Right renal cortex interstitium (tissue), 3 donors: ENCODE results near the gene AHCY. TPM values are rescaled to one million over a fixed set of nuclear protein-coding genes. Genes with fewer than 3 reads are reported as not detected.
"Not testable (repeated sequence)": the region's sequence is repeated elsewhere in the genome, so short reads cannot be mapped to it uniquely, and the experiment has no call there.

Source experiments
- DNase-seq, 3 donors: peaks; one replicate each; pipeline ENCODE4 v3.0.0-alpha.2; 2013; ENCODE audit warnings: low read depth in 3 of 3, low spot score in 2 of 3
- polyA plus RNA-seq, 3 donors: library from polyadenylated mRNA; unstranded; fragments of 120-200 nt; gene quantifications; one replicate each; pipeline ENCODE4 v1.2.1, GENCODE V29; 2013; ENCODE audit not compliant: insufficient read length in 3 of 3

Gene AHCY
- polyA plus RNA-seq: 100 to 1,000 TPM; 184 to 202 (median 186) TPM

GRCh38 chr20:34302723-34303533 is at the start of gene AHCY:
Gene AHCY, minus strand, starts transcription at chr20:34303355. Its CDS starts 85 bp downstream, at chr20:34303270.
- peak; percentile 88 to 90 (median 90) for DNase-seq

- DNase-seq: no peak
Measured at GRCh38 chr20:34350095-34350494, 46.9 kb upstream of the AHCY start.

- DNase-seq: no peak
Measured at GRCh38 chr20:34347571-34347970, 44.4 kb upstream of the AHCY start.

GRCh38 chr20:34346533-34346865 is 43.3 kb upstream of the AHCY start:
- DNase-seq: not testable (repeated sequence)

- not testable (repeated sequence) for DNase-seq
Measured at GRCh38 chr20:34345839-34346532, 42.8 kb upstream of the AHCY start.

GRCh38 chr20:34345402-34345736 is 42.2 kb upstream of the AHCY start:
- no peak for DNase-seq

- no peak for DNase-seq
Measured at GRCh38 chr20:34344238-34344637, 41.1 kb upstream of the AHCY start.

- DNase-seq: no peak
Measured at GRCh38 chr20:34343458-34344211, 40.5 kb upstream of the AHCY start.

- DNase-seq: not testable (repeated sequence)
Measured at GRCh38 chr20:34341199-34341598, 38.0 kb upstream of the AHCY start.

- not testable (repeated sequence) for DNase-seq
Measured at GRCh38 chr20:34340726-34341125, 37.6 kb upstream of the AHCY start.

- DNase-seq: no peak
Measured at GRCh38 chr20:34337982-34338726, 35.0 kb upstream of the AHCY start.

- no peak for DNase-seq
Measured at GRCh38 chr20:34337544-34337943, 34.4 kb upstream of the AHCY start.

GRCh38 chr20:34334654-34335407 is 31.7 kb upstream of the AHCY start:
- no peak for DNase-seq

GRCh38 chr20:34333786-34334185 is 30.6 kb upstream of the AHCY start:
- no peak for DNase-seq

GRCh38 chr20:34332262-34332920 is 29.2 kb upstream of the AHCY start:
- no peak for DNase-seq

- DNase-seq: no peak
Measured at GRCh38 chr20:34331838-34332237, 28.7 kb upstream of the AHCY start.

GRCh38 chr20:34330861-34331544 is 27.8 kb upstream of the AHCY start:
- not testable (repeated sequence) for DNase-seq

- DNase-seq: no peak
Measured at GRCh38 chr20:34328928-34329677, 25.9 kb upstream of the AHCY start.
